WTC11 (cell line): Measurements from ENCODE around the gene WWOX. TPM values are rescaled to one million over a fixed set of nuclear protein-coding genes. Genes with fewer than 3 reads are reported as not detected.

Source experiments
- ATAC-seq: fragments of 200-7000 bp; cut with Tn5 transposase; 2 replicates; pipeline ENCODE4 v1.10.0; 2021; ENCODE audit warnings: mild to moderate bottlenecking, moderate library complexity
- CTCF ChIA-PET: fragments of 300-600 bp; sonication (Branson Sonifier 250); formaldehyde crosslinking; loops from one replicate; lab custom pipeline; 2021; ENCODE audit warnings: antibody characterized with exemption; lab: Charles Lee
- POLR2A ChIA-PET: fragments of 350-600 bp; sonication (Branson Sonifier 250); formaldehyde crosslinking; loops from one replicate; lab custom pipeline; 2021; ENCODE audit warnings: antibody characterized with exemption; lab: Charles Lee
- DNase-seq: peaks from one replicate; pipeline ENCODE4 v3.0.0; 2021; ENCODE audit warnings: low spot score
- H3K27ac Mint-ChIP-seq: 2 replicates; pipeline ENCODE4 v1.8.0; 2021; ENCODE audit warnings: mixed read lengths
- H3K27me3 Mint-ChIP-seq: 2 replicates; pipeline ENCODE4 v1.8.0; 2021; ENCODE audit warnings: low read depth, mild to moderate bottlenecking, moderate library complexity, mixed read lengths
- H3K36me3 Mint-ChIP-seq: 2 replicates; pipeline ENCODE4 v1.8.0; 2021; ENCODE audit warnings: mixed read lengths
- H3K4me1 Mint-ChIP-seq: 2 replicates; pipeline ENCODE4 v1.8.0; 2022; ENCODE audit warnings: mixed read lengths
- H3K4me3 Mint-ChIP-seq: 2 replicates; pipeline ENCODE4 v1.8.0; 2021; ENCODE audit warnings: mild to moderate bottlenecking, moderate library complexity, mixed read lengths
- H3K9me3 Mint-ChIP-seq: 2 replicates; pipeline ENCODE4 v1.8.0; 2021; ENCODE audit warnings: mixed read lengths
- ARID4B ChIP-seq: sonication (generic); formaldehyde crosslinking; IDR thresholded peaks from 2 replicates; pipeline ENCODE4 v1.8.0; 2023; ENCODE audit warnings: missing genetic modification reagents, mild to moderate bottlenecking, borderline replicate concordance
- ATF1 ChIP-seq: sonication (generic); formaldehyde crosslinking; IDR thresholded peaks from 2 replicates; pipeline ENCODE4 v1.8.1; 2023; ENCODE audit warnings: mild to moderate bottlenecking, moderate library complexity, missing genetic modification reagents
- EMX1 ChIP-seq: fragments of 250-450 bp; sonication (Bioruptor Pico); IDR thresholded peaks from 2 replicates; pipeline ENCODE4 v1.8.0; 2021; ENCODE audit warnings: mild to moderate bottlenecking
- ETV6 ChIP-seq: sonication (generic); formaldehyde crosslinking; IDR thresholded peaks from 2 replicates; pipeline ENCODE4 v1.8.1; 2022; ENCODE audit warnings: mild to moderate bottlenecking, missing genetic modification reagents
- FOXP4 ChIP-seq: sonication (generic); formaldehyde crosslinking; IDR thresholded peaks from 2 replicates; pipeline ENCODE4 v1.8.0; 2022; ENCODE audit warnings: mild to moderate bottlenecking, missing genetic modification reagents
- GABPB1 ChIP-seq: sonication (generic); formaldehyde crosslinking; IDR thresholded peaks from 2 replicates; pipeline ENCODE4 v1.8.1; 2023; ENCODE audit warnings: mild to moderate bottlenecking, missing genetic modification reagents
- GTF2I ChIP-seq: fragments of 250-450 bp; sonication (Bioruptor Pico); conservative IDR thresholded peaks from 2 replicates; pipeline ENCODE4 v1.4.0; 2021; ENCODE audit warnings: mild to moderate bottlenecking
- HMGA2 ChIP-seq: fragments of 250-450 bp; sonication (Bioruptor Pico); IDR thresholded peaks from 2 replicates; pipeline ENCODE4 v1.4.0; 2021; ENCODE audit warnings: mild to moderate bottlenecking, moderate library complexity
- IRF2 ChIP-seq: sonication (generic); formaldehyde crosslinking; IDR thresholded peaks from 2 replicates; pipeline ENCODE4 v1.8.0; 2022; ENCODE audit warnings: low read depth, missing genetic modification reagents, borderline replicate concordance
- MXD4 ChIP-seq: fragments of 250-450 bp; sonication (Bioruptor Pico); IDR thresholded peaks from 2 replicates; pipeline ENCODE4 v1.8.0; 2021; ENCODE audit warnings: mild to moderate bottlenecking, moderate library complexity, borderline replicate concordance
- NFE2L1 ChIP-seq: sonication (generic); formaldehyde crosslinking; IDR thresholded peaks from 2 replicates; pipeline ENCODE4 v1.8.1; 2023; ENCODE audit warnings: missing genetic modification reagents
- NR1H2 ChIP-seq: sonication (generic); formaldehyde crosslinking; IDR thresholded peaks from 2 replicates; pipeline ENCODE4 v1.9.0; 2021; ENCODE audit warnings: mild to moderate bottlenecking, moderate library complexity, missing genetic modification reagents
- TEAD1 ChIP-seq: sonication (generic); formaldehyde crosslinking; IDR thresholded peaks from 2 replicates; pipeline ENCODE4 v1.8.0; 2022; ENCODE audit warnings: mild to moderate bottlenecking, missing genetic modification reagents
- TEAD4 ChIP-seq: sonication (generic); formaldehyde crosslinking; IDR thresholded peaks from 2 replicates; pipeline ENCODE4 v1.8.0; 2022; ENCODE audit warnings: mild to moderate bottlenecking, missing genetic modification reagents
- ZBTB21 ChIP-seq: sonication (generic); formaldehyde crosslinking; IDR thresholded peaks from 2 replicates; pipeline ENCODE4 v1.8.1; 2023; ENCODE audit warnings: mild to moderate bottlenecking, missing genetic modification reagents, borderline replicate concordance
- ZNF138 ChIP-seq: sonication (generic); formaldehyde crosslinking; conservative IDR thresholded peaks from 2 replicates; pipeline ENCODE4 v1.8.1; 2022; ENCODE audit warnings: mild to moderate bottlenecking, moderate library complexity, missing genetic modification reagents
- ZNF232 ChIP-seq: sonication (generic); formaldehyde crosslinking; IDR thresholded peaks from 2 replicates; pipeline ENCODE4 v1.8.0; 2022; ENCODE audit warnings: mild to moderate bottlenecking, missing genetic modification reagents
- ZNF423 ChIP-seq: fragments of 250-450 bp; sonication (Bioruptor Pico); IDR thresholded peaks from 2 replicates; pipeline ENCODE4 v2.1.2; 2022; ENCODE audit warnings: mild to moderate bottlenecking, moderate library complexity
- total RNA-seq: library from RNA; stranded (reverse); gene quantifications from 3 replicates; pipeline ENCODE4 v1.2.3, GENCODE V29; 2021
- TF ChIP-seq, protein P1 (sequence below): sonication (generic); formaldehyde crosslinking; IDR thresholded peaks from 2 replicates; pipeline ENCODE4 v1.8.1; 2023; ENCODE audit warnings: mild to moderate bottlenecking, missing genetic modification reagents
- TF ChIP-seq, protein P2 (sequence below): sonication (generic); formaldehyde crosslinking; IDR thresholded peaks from 2 replicates; pipeline ENCODE4 v1.8.0; 2023; ENCODE audit warnings: mild to moderate bottlenecking, missing genetic modification reagents
- TF ChIP-seq, protein P3 (sequence below): sonication (generic); formaldehyde crosslinking; IDR thresholded peaks from 2 replicates; pipeline ENCODE4 v1.8.1; 2022; ENCODE audit warnings: low read depth, missing genetic modification reagents, borderline replicate concordance

The WWOX gene
- total RNA-seq, 1 experiment from 2014 or later: 15.7 TPM

- TF ChIP-seq, protein P1, sequence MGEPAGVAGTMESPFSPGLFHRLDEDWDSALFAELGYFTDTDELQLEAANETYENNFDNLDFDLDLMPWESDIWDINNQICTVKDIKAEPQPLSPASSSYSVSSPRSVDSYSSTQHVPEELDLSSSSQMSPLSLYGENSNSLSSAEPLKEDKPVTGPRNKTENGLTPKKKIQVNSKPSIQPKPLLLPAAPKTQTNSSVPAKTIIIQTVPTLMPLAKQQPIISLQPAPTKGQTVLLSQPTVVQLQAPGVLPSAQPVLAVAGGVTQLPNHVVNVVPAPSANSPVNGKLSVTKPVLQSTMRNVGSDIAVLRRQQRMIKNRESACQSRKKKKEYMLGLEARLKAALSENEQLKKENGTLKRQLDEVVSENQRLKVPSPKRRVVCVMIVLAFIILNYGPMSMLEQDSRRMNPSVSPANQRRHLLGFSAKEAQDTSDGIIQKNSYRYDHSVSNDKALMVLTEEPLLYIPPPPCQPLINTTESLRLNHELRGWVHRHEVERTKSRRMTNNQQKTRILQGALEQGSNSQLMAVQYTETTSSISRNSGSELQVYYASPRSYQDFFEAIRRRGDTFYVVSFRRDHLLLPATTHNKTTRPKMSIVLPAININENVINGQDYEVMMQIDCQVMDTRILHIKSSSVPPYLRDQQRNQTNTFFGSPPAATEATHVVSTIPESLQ: no peak
- TF ChIP-seq NR1H2 (no peak), FOXP4 (no peak), ARID4B (CRISPR knock-in tag) (no peak), NFE2L1 (CRISPR knock-in tag) (no peak), ATF1 (CRISPR knock-in tag) (no peak), GTF2I (CRISPR knock-in tag) (no peak), MXD4 (no peak)
- TF ChIP-seq, protein P2, sequence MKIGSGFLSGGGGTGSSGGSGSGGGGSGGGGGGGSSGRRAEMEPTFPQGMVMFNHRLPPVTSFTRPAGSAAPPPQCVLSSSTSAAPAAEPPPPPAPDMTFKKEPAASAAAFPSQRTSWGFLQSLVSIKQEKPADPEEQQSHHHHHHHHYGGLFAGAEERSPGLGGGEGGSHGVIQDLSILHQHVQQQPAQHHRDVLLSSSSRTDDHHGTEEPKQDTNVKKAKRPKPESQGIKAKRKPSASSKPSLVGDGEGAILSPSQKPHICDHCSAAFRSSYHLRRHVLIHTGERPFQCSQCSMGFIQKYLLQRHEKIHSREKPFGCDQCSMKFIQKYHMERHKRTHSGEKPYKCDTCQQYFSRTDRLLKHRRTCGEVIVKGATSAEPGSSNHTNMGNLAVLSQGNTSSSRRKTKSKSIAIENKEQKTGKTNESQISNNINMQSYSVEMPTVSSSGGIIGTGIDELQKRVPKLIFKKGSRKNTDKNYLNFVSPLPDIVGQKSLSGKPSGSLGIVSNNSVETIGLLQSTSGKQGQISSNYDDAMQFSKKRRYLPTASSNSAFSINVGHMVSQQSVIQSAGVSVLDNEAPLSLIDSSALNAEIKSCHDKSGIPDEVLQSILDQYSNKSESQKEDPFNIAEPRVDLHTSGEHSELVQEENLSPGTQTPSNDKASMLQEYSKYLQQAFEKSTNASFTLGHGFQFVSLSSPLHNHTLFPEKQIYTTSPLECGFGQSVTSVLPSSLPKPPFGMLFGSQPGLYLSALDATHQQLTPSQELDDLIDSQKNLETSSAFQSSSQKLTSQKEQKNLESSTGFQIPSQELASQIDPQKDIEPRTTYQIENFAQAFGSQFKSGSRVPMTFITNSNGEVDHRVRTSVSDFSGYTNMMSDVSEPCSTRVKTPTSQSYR (CRISPR knock-in tag): no peak
- TF ChIP-seq, protein P3, sequence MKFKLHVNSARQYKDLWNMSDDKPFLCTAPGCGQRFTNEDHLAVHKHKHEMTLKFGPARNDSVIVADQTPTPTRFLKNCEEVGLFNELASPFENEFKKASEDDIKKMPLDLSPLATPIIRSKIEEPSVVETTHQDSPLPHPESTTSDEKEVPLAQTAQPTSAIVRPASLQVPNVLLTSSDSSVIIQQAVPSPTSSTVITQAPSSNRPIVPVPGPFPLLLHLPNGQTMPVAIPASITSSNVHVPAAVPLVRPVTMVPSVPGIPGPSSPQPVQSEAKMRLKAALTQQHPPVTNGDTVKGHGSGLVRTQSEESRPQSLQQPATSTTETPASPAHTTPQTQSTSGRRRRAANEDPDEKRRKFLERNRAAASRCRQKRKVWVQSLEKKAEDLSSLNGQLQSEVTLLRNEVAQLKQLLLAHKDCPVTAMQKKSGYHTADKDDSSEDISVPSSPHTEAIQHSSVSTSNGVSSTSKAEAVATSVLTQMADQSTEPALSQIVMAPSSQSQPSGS (CRISPR knock-in tag): no peak
Measured at GRCh38 chr16:78105517-78105916, 6.1 kb downstream of the WWOX start (continued).

DNA sequence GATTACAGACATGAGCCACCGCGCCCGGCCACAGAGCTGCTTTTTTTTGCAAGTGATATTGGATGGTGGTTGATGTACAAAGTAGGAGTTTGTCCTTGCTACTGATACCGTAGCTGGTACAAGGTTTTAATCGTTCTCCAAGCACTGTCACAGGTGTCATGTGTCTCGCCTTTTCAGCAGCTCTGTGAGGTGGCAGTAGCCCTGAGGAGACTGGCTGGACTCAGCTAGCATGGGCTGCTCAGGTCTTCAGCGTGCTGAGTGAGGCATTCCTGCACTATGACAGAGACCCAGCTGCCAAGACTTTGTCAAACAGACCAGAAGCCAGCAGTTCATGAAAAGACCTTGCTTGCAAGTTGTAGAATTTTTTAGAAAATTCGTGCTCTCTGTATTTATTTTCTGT, 7.2 kb downstream of the WWOX start:
- DNase-seq: no peak
- CTCF ChIA-PET: interaction anchor here (0.5 to 0.6 kb wide), 2 partner anchors 239 to 671 kb away, joined by 3 to 4 read pairs; no protein-coding TSS in a partner anchor
- POLR2A ChIA-PET: interaction anchor here (0.6 kb wide), 1 partner anchor 190 kb away, joined by 3 read pairs; no protein-coding TSS in a partner anchor
- 0 out of 2 replicates have a peak, but pooled peaks have one; percentile 30 for ATAC-seq
- TF ChIP-seq IRF2 (CRISPR knock-in tag): no peak
- no peak for TF ChIP-seq EMX1
- TF ChIP-seq TEAD4 (CRISPR knock-in tag): no peak
- no peak for TF ChIP-seq HMGA2 (CRISPR knock-in tag)
- TF ChIP-seq ZNF138 (CRISPR knock-in tag): no peak
- no peak for TF ChIP-seq TEAD1 (CRISPR knock-in tag)
- TF ChIP-seq, protein P2 (CRISPR knock-in tag): no peak
- no peak for TF ChIP-seq ETV6 (CRISPR knock-in tag)
- TF ChIP-seq ZNF232 (CRISPR knock-in tag): no peak
- TF ChIP-seq GABPB1 (CRISPR knock-in tag): no peak
- TF ChIP-seq ZNF423 (CRISPR knock-in tag): no peak
- TF ChIP-seq ZBTB21 (CRISPR knock-in tag): no peak
- Mint-ChIP-seq H3K4me3 (no peak overlapping the region), H3K27me3 (no peaks in the 10 kb centered on the region), H3K27ac (no peak overlapping the region), H3K4me1 (no peaks in the 10 kb centered on the region), H3K36me3 (no peaks in the 10 kb centered on the region), H3K9me3 (no peaks in the 10 kb centered on the region)
